Upper lobe of left lung (tissue), 4 donors: ENCODE measurements around the gene PAQR7.

ENCODE experiments used
- EP300 ChIP-seq, 4 donors: sonication (generic); formaldehyde crosslinking; IDR thresholded peaks; one replicate each; pipeline ENCODE4 v1.5.1; 2017; ENCODE audit warnings: antibody characterized with exemption in 4 of 4, control low read depth in 2 of 4
- POLR2A ChIP-seq, 4 donors: fragments of 450-650 bp; IDR thresholded peaks; one replicate each; pipeline ENCODE4 v1.5.1; 2016 to 2017; ENCODE audit warnings: antibody characterized with exemption in 4 of 4, mild to moderate bottlenecking in 2 of 4
- POLR2AphosphoS5 ChIP-seq, 2 donors: sonication (generic); formaldehyde crosslinking; IDR thresholded peaks; one replicate each; pipeline ENCODE4 v1.5.1; 2017; ENCODE audit warnings: antibody characterized with exemption in 2 of 2
- TF ChIP-seq, protein P1 (sequence below), 6 experiments: fragments of 450-650 bp in 4 of 6; fragments of 200-600 bp in 2 of 6; sonication (generic) in 2 of 6; IDR thresholded peaks; one replicate each; pipeline ENCODE4 v1.5.1; 2016 to 2019; ENCODE audit warnings: antibody characterized with exemption in 6 of 6

DNA sequence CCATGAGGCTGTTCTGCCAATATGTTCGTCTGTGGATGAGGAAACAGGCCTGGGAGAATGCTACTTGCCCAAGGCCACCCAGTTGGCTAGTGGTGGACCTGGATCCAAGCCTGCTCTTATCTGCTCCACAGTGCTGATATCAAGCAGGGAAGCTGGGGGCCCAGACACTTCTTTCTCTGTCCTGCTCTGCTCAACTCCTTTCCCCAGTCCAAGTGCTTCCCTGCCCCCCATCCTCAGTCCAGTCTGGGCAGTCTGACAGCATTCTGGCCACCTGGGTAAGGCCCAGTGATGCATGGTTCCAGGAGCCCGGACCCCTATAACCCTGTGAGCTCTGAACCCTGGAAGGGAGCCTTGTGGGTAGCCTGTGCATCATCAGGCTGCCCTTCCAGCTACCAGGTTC, 4.2 kb upstream of the PAQR7 start:
- TF ChIP-seq EP300 (IDR thresholded peaks at IDR 0.05): no peak
- TF ChIP-seq, protein P1, sequence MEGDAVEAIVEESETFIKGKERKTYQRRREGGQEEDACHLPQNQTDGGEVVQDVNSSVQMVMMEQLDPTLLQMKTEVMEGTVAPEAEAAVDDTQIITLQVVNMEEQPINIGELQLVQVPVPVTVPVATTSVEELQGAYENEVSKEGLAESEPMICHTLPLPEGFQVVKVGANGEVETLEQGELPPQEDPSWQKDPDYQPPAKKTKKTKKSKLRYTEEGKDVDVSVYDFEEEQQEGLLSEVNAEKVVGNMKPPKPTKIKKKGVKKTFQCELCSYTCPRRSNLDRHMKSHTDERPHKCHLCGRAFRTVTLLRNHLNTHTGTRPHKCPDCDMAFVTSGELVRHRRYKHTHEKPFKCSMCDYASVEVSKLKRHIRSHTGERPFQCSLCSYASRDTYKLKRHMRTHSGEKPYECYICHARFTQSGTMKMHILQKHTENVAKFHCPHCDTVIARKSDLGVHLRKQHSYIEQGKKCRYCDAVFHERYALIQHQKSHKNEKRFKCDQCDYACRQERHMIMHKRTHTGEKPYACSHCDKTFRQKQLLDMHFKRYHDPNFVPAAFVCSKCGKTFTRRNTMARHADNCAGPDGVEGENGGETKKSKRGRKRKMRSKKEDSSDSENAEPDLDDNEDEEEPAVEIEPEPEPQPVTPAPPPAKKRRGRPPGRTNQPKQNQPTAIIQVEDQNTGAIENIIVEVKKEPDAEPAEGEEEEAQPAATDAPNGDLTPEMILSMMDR (IDR thresholded peaks at IDR 0.05): no peak
- no peak for TF ChIP-seq POLR2A (IDR thresholded peaks at IDR 0.05)
- TF ChIP-seq POLR2AphosphoS5 (IDR thresholded peaks at IDR 0.05): no peak
